ENCODE results near the gene CHRNA3.

CHRNA3 gene

DNA sequence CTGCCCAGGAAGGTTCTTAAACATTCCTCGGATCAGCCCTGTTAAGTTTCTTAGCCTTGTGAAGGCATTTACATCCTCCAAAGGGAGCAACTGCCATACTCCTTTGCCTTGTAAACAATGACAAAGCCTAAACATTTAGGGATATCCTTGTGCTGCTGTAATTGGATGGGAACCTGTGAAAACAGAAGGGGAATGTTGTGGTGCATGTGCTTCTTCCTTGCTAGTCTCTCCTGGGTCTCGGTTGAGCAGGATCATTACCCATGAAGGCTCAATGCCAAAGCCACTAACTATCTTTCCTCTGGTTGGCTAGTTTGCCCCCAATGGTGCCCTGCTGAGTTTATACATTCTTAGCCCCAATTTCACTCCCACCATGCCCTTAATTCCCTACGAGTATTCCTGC is 17.3 kb downstream of the CHRNA3 start:
- no peak overlapping the region for H3K4me3 ChIP-seq (ENCODE audit: insufficient read depth in 1 of 2, low read depth in 1 of 2, low read length in 2 of 2)
- no peak overlapping the region for H2AFZ ChIP-seq (ENCODE audit: low read depth, low read length)
- H3K23ac ChIP-seq (ENCODE audit: low read length in 2 of 2), result no peak overlapping the region
- H2BK120ac ChIP-seq (ENCODE audit: low read depth, low read length), result no peak overlapping the region
- H3K9me3 ChIP-seq (ENCODE audit: control insufficient read depth, low read length), result no peaks in the 10 kb centered on the region
- no peaks in the 10 kb centered on the region for H3K36me3 ChIP-seq (ENCODE audit: control insufficient read depth in 1 of 2, insufficient read depth in 2 of 2, low read depth in 1 of 2, low read length in 2 of 2)
- H2BK15ac ChIP-seq (ENCODE audit: low read depth, poor library complexity, severe bottlenecking), result no peak overlapping the region
- H3K14ac ChIP-seq (ENCODE audit: low read length in 2 of 2), result no peak overlapping the region
- no peak for DNase-seq
- H2BK5ac ChIP-seq (ENCODE audit: low read depth, low read length, poor library complexity, severe bottlenecking), result no peak overlapping the region
- no peaks in the 10 kb centered on the region for H3K79me1 ChIP-seq (replicated peaks; ENCODE audit: low read length, poor library complexity, severe bottlenecking)
- H4K91ac ChIP-seq (ENCODE audit: low read length), result no peak overlapping the region
- H4K8ac ChIP-seq (ENCODE audit: low read length), result no peak overlapping the region
- peak overlapping the region; percentile 19 for H3K4me2 ChIP-seq (ENCODE audit: low read length, poor library complexity, severe bottlenecking)
- H3K18ac ChIP-seq (ENCODE audit: low read depth in 1 of 2, low read length in 2 of 2), result no peak overlapping the region
- WGBS, result 90% methylated on average over 3 of the region's 3 CpGs
- no peak overlapping the region for H2AK5ac ChIP-seq (ENCODE audit: low read length, severe bottlenecking)
- no peak overlapping the region for H2BK12ac ChIP-seq (ENCODE audit: low read length in 2 of 2)
- no peaks in the 10 kb centered on the region for H3K4me1 ChIP-seq (ENCODE audit: control insufficient read depth, insufficient read depth, low read depth, low read length)
- H3K4ac ChIP-seq (ENCODE audit: low read depth in 1 of 2, low read length in 2 of 2), result no peak overlapping the region
- no peak overlapping the region for H3K27ac ChIP-seq (ENCODE audit: low read length, poor library complexity, severe bottlenecking)
- H3K27me3 ChIP-seq (ENCODE audit: control insufficient read depth in 1 of 2, insufficient read depth in 1 of 2, low read length in 2 of 2), result peaks cover 9 to 32% of the 10 kb centered on the region in 2 experiments
- H3K9ac ChIP-seq (ENCODE audit: low read length), result no peak overlapping the region

DNA sequence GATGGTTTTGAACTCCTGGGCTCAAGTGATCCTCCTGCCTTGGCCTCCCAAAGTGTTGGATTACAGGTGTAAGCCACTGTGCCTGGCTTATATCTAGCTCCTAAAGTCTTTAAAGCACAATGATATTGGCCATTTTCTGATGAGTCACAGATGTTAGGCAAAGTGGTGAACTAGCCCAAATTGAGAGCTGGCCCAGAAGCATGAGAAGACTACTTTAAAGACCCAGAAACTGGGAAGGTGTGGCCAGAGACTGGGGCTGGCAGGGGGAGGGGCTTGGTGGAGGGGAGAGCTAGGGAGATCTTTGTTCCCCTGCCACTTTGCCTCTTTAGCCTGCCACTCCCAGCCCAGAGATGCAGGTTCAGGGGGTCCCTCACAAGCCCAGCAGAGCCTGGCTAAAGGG is 21.6 kb downstream of the CHRNA3 start:
- Histone ChIP-seq H3K18ac (ENCODE audit: low read depth in 1 of 2, low read length in 2 of 2) (no peak overlapping the region), H3K4ac (ENCODE audit: low read depth in 1 of 2, low read length in 2 of 2) (no peak overlapping the region), H4K91ac (ENCODE audit: low read length) (no peak overlapping the region), H3K4me3 (ENCODE audit: insufficient read depth in 1 of 2, low read depth in 1 of 2, low read length in 2 of 2) (no peak overlapping the region), H3K9me3 (ENCODE audit: control insufficient read depth, low read length) (no peaks in the 10 kb centered on the region), H3K14ac (ENCODE audit: low read length in 2 of 2) (no peak overlapping the region), H3K27me3 (ENCODE audit: control insufficient read depth in 1 of 2, insufficient read depth in 1 of 2, low read length in 2 of 2) (peaks cover 0 to 12% of the 10 kb centered on the region in 2 experiments), H3K36me3 (ENCODE audit: control insufficient read depth in 1 of 2, insufficient read depth in 2 of 2, low read depth in 1 of 2, low read length in 2 of 2) (no peaks in the 10 kb centered on the region), H3K9ac (ENCODE audit: low read length) (no peak overlapping the region), H3K4me2 (ENCODE audit: low read length, poor library complexity, severe bottlenecking) (no peak overlapping the region), H3K23ac (ENCODE audit: low read length in 2 of 2) (no peak overlapping the region), H3K27ac (ENCODE audit: low read length, poor library complexity, severe bottlenecking) (no peak overlapping the region), H2AK5ac (ENCODE audit: low read length, severe bottlenecking) (no peak overlapping the region), H2BK120ac (ENCODE audit: low read depth, low read length) (no peak overlapping the region), H2AFZ (ENCODE audit: low read depth, low read length) (no peak overlapping the region), H2BK15ac (ENCODE audit: low read depth, poor library complexity, severe bottlenecking) (no peak overlapping the region), H3K4me1 (ENCODE audit: control insufficient read depth, insufficient read depth, low read depth, low read length) (no peaks in the 10 kb centered on the region), H3K79me1 (replicated peaks; ENCODE audit: low read length, poor library complexity, severe bottlenecking) (no peaks in the 10 kb centered on the region), H4K8ac (ENCODE audit: low read length) (no peak overlapping the region), H2BK5ac (ENCODE audit: low read depth, low read length, poor library complexity, severe bottlenecking) (no peak overlapping the region), H2BK12ac (ENCODE audit: low read length in 2 of 2) (no peak overlapping the region)
- DNase-seq, result no peak

DNA sequence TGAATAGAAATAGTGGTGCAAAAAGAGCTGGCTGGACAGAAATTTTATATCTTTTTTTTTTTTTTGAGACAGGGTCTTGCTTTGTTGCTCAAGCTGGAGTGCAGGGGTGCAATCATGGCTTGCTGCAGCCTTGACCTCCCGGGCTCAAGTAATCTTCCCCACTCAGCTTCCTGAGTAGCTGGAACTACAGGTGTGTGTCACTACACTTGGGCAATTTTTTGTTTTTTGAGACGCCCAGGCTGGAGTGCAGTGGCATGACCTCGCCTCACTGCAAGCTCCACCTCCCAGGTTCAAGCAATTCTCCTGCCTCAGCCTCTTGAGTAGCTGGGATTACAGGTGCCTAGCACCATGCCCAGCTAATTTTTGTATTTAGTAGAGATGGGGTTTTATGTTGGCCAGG is 22.4 kb downstream of the CHRNA3 start:
- Histone ChIP-seq H2BK15ac (ENCODE audit: low read depth, poor library complexity, severe bottlenecking) (no peak overlapping the region), H3K4ac (ENCODE audit: low read depth in 1 of 2, low read length in 2 of 2) (no peak overlapping the region), H3K9ac (ENCODE audit: low read length) (no peak overlapping the region), H2BK120ac (ENCODE audit: low read depth, low read length) (no peak overlapping the region), H3K14ac (ENCODE audit: low read length in 2 of 2) (no peak overlapping the region), H3K18ac (ENCODE audit: low read depth in 1 of 2, low read length in 2 of 2) (no peak overlapping the region), H2BK5ac (ENCODE audit: low read depth, low read length, poor library complexity, severe bottlenecking) (no peak overlapping the region), H3K4me3 (ENCODE audit: insufficient read depth in 1 of 2, low read depth in 1 of 2, low read length in 2 of 2) (no peak overlapping the region), H2AK5ac (ENCODE audit: low read length, severe bottlenecking) (no peak overlapping the region), H3K79me1 (replicated peaks; ENCODE audit: low read length, poor library complexity, severe bottlenecking) (no peaks in the 10 kb centered on the region), H3K36me3 (ENCODE audit: control insufficient read depth in 1 of 2, insufficient read depth in 2 of 2, low read depth in 1 of 2, low read length in 2 of 2) (no peaks in the 10 kb centered on the region), H4K8ac (ENCODE audit: low read length) (no peak overlapping the region), H3K23ac (ENCODE audit: low read length in 2 of 2) (no peak overlapping the region), H3K9me3 (ENCODE audit: control insufficient read depth, low read length) (no peaks in the 10 kb centered on the region), H3K4me2 (ENCODE audit: low read length, poor library complexity, severe bottlenecking) (no peak overlapping the region), H3K27ac (ENCODE audit: low read length, poor library complexity, severe bottlenecking) (no peak overlapping the region), H3K4me1 (ENCODE audit: control insufficient read depth, insufficient read depth, low read depth, low read length) (no peaks in the 10 kb centered on the region), H3K27me3 (ENCODE audit: control insufficient read depth in 1 of 2, insufficient read depth in 1 of 2, low read length in 2 of 2) (peaks cover 0 to 7% of the 10 kb centered on the region in 2 experiments), H2AFZ (ENCODE audit: low read depth, low read length) (no peak overlapping the region), H2BK12ac (ENCODE audit: low read length in 2 of 2) (no peak overlapping the region), H4K91ac (ENCODE audit: low read length) (no peak overlapping the region)
- no peak for DNase-seq
- WGBS, result 97% methylated on average over 3 of the region's 3 CpGs

DNA sequence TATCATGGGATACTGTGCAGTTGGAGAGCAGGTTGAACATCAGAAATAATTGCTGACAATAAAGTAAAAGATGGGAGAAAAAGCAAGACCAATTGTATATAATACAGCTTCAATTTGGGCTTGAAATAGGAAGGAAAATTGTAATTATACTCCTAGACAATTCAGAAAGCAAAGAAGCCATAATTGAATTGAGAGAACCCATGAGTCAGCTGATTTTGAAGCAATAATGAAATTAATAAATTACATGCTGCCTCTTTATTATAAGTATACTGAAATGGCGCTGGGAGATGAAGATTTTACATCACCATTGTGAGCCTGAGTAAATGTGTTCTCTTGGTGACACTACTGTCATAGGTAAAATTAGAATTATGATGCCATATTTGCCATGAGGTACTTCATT is 23.2 kb downstream of the CHRNA3 start:
- Histone ChIP-seq H3K4me1 (ENCODE audit: control insufficient read depth, insufficient read depth, low read depth, low read length) (no peaks in the 10 kb centered on the region), H2BK15ac (ENCODE audit: low read depth, poor library complexity, severe bottlenecking) (no peak overlapping the region), H3K9me3 (ENCODE audit: control insufficient read depth, low read length) (no peaks in the 10 kb centered on the region), H2BK120ac (ENCODE audit: low read depth, low read length) (no peak overlapping the region), H3K14ac (ENCODE audit: low read length in 2 of 2) (no peak overlapping the region), H3K27ac (ENCODE audit: low read length, poor library complexity, severe bottlenecking) (no peak overlapping the region), H3K36me3 (ENCODE audit: control insufficient read depth in 1 of 2, insufficient read depth in 2 of 2, low read depth in 1 of 2, low read length in 2 of 2) (no peaks in the 10 kb centered on the region), H2BK12ac (ENCODE audit: low read length in 2 of 2) (no peak overlapping the region), H2AFZ (ENCODE audit: low read depth, low read length) (no peak overlapping the region), H3K79me1 (replicated peaks; ENCODE audit: low read length, poor library complexity, severe bottlenecking) (no peaks in the 10 kb centered on the region), H3K4me2 (ENCODE audit: low read length, poor library complexity, severe bottlenecking) (no peak overlapping the region), H2BK5ac (ENCODE audit: low read depth, low read length, poor library complexity, severe bottlenecking) (no peak overlapping the region), H3K4ac (ENCODE audit: low read depth in 1 of 2, low read length in 2 of 2) (no peak overlapping the region), H4K91ac (ENCODE audit: low read length) (no peak overlapping the region), H4K8ac (ENCODE audit: low read length) (no peak overlapping the region), H3K23ac (ENCODE audit: low read length in 2 of 2) (no peak overlapping the region), H3K4me3 (ENCODE audit: insufficient read depth in 1 of 2, low read depth in 1 of 2, low read length in 2 of 2) (no peak overlapping the region), H3K18ac (ENCODE audit: low read depth in 1 of 2, low read length in 2 of 2) (no peak overlapping the region), H3K27me3 (ENCODE audit: control insufficient read depth in 1 of 2, insufficient read depth in 1 of 2, low read length in 2 of 2) (no peaks in the 10 kb centered on the region), H2AK5ac (ENCODE audit: low read length, severe bottlenecking) (no peak overlapping the region), H3K9ac (ENCODE audit: low read length) (no peak overlapping the region)
- WGBS, result 100% methylated on average over 1 of the region's 1 CpG
- DNase-seq, result no peak

All from mesenchymal stem cell (in vitro differentiated cells and primary cell).